HL-60 (cell line): ENCODE measurements around the gene DCC.

Experiments
- DNase-seq, 2 experiments: peaks; one replicate each; pipeline ENCODE4 v3.0.0-alpha.2; 2010 to 2020; ENCODE audit warnings: low read depth in 1 of 2, low spot score in 1 of 2
- H3K27ac ChIP-seq: fragments of 250-450 bp; sonication (Bioruptor Pico); replicated peaks from 2 replicates; pipeline ENCODE4 v1.5.1; 2020; ENCODE audit warnings: mild to moderate bottlenecking, moderate library complexity
- H3K27me3 ChIP-seq: fragments of 250-450 bp; sonication (Bioruptor Pico); 2 replicates; pipeline ENCODE4 v1.5.1; 2021; ENCODE audit warnings: mild to moderate bottlenecking, moderate library complexity; ENCODE audit not compliant: insufficient read depth, poor library complexity, severe bottlenecking
- H3K4me3 ChIP-seq: replicated peaks from 2 replicates; pipeline ENCODE4 v1.5.1; 2011; ENCODE audit warnings: mild to moderate bottlenecking, control low read depth, low read length; ENCODE audit not compliant: insufficient read depth
- CTCF ChIP-seq: IDR thresholded peaks from one replicate; pipeline ENCODE4 v1.5.1; 2011; ENCODE audit warnings: low read length, control low read depth, inconsistent platforms; ENCODE audit not compliant: insufficient read depth
- GABPA ChIP-seq: IDR thresholded peaks from 2 replicates; pipeline ENCODE4 v1.6.1; 2012; ENCODE audit warnings: low read depth
- POLR2AphosphoS5 ChIP-seq: IDR thresholded peaks from 2 replicates; pipeline ENCODE4 v1.6.1; 2012; ENCODE audit warnings: low read depth
- SPI1 ChIP-seq: IDR thresholded peaks from 2 replicates; pipeline ENCODE4 v1.6.1; 2012; ENCODE audit warnings: low read depth, mild to moderate bottlenecking, borderline replicate concordance
- TF ChIP-seq, protein P1 (sequence below): IDR thresholded peaks from 2 replicates; pipeline ENCODE4 v1.6.1; 2012; ENCODE audit warnings: low read depth; ENCODE audit not compliant: insufficient replicate concordance

DCC gene

GRCh38 chr18:52816121-52816520 lies 476.1 kb downstream of the DCC start:
- Histone ChIP-seq H3K27ac (no peak overlapping the region), H3K4me3 (no peak overlapping the region), H3K27me3 (no peaks in the 10 kb centered on the region)
- TF ChIP-seq, protein P1, sequence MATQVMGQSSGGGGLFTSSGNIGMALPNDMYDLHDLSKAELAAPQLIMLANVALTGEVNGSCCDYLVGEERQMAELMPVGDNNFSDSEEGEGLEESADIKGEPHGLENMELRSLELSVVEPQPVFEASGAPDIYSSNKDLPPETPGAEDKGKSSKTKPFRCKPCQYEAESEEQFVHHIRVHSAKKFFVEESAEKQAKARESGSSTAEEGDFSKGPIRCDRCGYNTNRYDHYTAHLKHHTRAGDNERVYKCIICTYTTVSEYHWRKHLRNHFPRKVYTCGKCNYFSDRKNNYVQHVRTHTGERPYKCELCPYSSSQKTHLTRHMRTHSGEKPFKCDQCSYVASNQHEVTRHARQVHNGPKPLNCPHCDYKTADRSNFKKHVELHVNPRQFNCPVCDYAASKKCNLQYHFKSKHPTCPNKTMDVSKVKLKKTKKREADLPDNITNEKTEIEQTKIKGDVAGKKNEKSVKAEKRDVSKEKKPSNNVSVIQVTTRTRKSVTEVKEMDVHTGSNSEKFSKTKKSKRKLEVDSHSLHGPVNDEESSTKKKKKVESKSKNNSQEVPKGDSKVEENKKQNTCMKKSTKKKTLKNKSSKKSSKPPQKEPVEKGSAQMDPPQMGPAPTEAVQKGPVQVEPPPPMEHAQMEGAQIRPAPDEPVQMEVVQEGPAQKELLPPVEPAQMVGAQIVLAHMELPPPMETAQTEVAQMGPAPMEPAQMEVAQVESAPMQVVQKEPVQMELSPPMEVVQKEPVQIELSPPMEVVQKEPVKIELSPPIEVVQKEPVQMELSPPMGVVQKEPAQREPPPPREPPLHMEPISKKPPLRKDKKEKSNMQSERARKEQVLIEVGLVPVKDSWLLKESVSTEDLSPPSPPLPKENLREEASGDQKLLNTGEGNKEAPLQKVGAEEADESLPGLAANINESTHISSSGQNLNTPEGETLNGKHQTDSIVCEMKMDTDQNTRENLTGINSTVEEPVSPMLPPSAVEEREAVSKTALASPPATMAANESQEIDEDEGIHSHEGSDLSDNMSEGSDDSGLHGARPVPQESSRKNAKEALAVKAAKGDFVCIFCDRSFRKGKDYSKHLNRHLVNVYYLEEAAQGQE: no peak
- TF ChIP-seq SPI1 (no peak), POLR2AphosphoS5 (no peak), GABPA (no peak), CTCF (no peak)
- no peak for DNase-seq

DNA sequence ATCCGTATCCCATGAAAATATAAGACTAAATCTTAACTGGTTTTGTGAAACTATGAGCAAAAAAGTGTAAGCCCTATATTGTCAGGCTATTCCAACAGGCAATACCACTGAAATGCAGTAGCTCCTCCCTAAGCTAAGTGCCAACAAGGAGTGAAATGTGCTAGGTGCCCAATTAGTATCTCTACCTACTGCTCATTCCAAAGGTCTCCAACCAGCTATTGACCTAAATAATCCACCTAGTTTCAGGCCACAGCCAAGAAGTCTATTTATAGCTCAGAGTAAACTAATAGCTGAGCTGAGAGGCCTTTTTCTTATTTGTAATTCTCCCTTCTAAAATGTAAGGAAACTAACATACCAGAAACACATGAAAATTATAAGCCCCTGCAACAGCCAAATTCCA lies 482.2 kb downstream of the DCC start:
- no peaks in the 10 kb centered on the region for H3K27me3 ChIP-seq
- no peak overlapping the region for H3K4me3 ChIP-seq
- DNase-seq: no peak
- TF ChIP-seq CTCF: no peak
- no peak for TF ChIP-seq POLR2AphosphoS5
- no peak for TF ChIP-seq SPI1
- TF ChIP-seq GABPA: no peak
- TF ChIP-seq, protein P1: no peak
- H3K27ac ChIP-seq: no peak overlapping the region

- DNase-seq: no peak
- no peak overlapping the region for H3K27ac ChIP-seq
- no peaks in the 10 kb centered on the region for H3K27me3 ChIP-seq
- H3K4me3 ChIP-seq: no peak overlapping the region
- TF ChIP-seq SPI1 (no peak), POLR2AphosphoS5 (no peak), CTCF (no peak), GABPA (no peak)
- TF ChIP-seq, protein P1: no peak
Measured at GRCh38 chr18:52824126-52824525, 484.1 kb downstream of the DCC start.
